Vein endothelial cell (primary cell): Measurements from ENCODE around the gene MINDY4B. TPM values are rescaled to one million over a fixed set of nuclear protein-coding genes. Genes with fewer than 3 reads are reported as not detected.

Experiments
- total RNA-seq: library from RNA; depleted of rRNA; stranded (reverse); fragments of >200 nt; gene quantifications from 2 replicates; pipeline ENCODE4 v1.2.3, GENCODE V29; 2012

Gene MINDY4B
- total RNA-seq, result not detected in 2 replicates

GRCh38 chr3:150905339-150905738, at the start of gene MINDY4B:
Gene MINDY4B, minus strand, starts transcription at chr3:150905439. Its CDS starts 0 bp downstream, at chr3:150905439.

Other genes starting within 250 kb of the MINDY4B start
- not detected in 2 replicates for gene ERICH6, start 201.5 kb downstream of the MINDY4B start, total RNA-seq
- 15.3 and 18.9 TPM in 2 replicates for gene SIAH2, start 142.3 kb downstream of the MINDY4B start, total RNA-seq
- not detected in 2 replicates for gene CLRN1, start 67.3 kb upstream of the MINDY4B start, total RNA-seq
- 0.65 and 0.67 TPM in 2 replicates for gene MED12L, start 180.2 kb upstream of the MINDY4B start, total RNA-seq